ENCODE results near the gene ARHGDIB. TPM values are rescaled to one million over a fixed set of nuclear protein-coding genes. Genes with fewer than 3 reads are reported as not detected.

The ARHGDIB gene
- total RNA-seq, 4 donors from 2014 or later: 17.1 to 290 (median 57.1) TPM

DNA sequence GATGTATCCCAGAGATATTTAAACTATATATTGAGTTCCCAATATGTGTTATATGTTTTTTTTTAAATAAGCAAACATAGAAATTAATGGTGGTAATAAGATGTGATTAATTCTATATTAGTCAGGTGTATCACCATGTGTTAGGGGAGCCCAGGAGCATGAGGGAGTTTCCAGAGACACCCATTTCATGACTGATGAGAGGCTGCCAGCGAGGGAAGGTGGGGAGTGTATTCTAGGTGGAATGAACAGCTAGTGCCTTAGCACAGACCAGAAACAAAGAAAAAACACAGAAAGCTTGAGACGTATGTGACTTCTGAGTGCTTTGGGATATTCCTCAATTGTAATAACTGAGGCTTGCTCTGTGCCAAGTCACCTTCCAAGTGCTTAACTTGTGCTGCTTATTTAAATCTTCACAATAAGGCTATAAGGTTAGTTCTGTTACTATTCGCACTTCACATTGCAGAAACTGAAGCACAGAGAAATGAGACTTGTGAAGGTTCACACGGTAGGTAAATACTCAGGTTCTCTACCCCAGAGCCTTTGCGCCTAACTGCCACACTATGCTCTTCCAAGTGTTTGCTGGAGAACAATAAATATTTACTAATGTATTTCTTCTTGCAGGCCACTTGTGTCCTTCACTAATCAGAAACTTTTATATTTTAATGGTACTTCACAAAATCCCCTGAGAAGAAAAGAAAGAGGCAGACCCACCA is 57.9 kb downstream of the ARHGDIB start:
- H3K4me1 ChIP-seq: no peaks in the 10 kb centered on the region
- no peaks in the 10 kb centered on the region for H3K9me3 ChIP-seq
- H3K4me3 ChIP-seq: no peak overlapping the region
- H3K36me3 ChIP-seq: no peaks in the 10 kb centered on the region
- no peaks in the 10 kb centered on the region for H3K27me3 ChIP-seq
- DNase-seq: no peak
- no peak overlapping the region for H3K27ac ChIP-seq
- TF ChIP-seq POLR2A (IDR thresholded peaks at IDR 0.05) (no peak), CTCF (IDR thresholded peaks at IDR 0.05) (no peak)

DNA sequence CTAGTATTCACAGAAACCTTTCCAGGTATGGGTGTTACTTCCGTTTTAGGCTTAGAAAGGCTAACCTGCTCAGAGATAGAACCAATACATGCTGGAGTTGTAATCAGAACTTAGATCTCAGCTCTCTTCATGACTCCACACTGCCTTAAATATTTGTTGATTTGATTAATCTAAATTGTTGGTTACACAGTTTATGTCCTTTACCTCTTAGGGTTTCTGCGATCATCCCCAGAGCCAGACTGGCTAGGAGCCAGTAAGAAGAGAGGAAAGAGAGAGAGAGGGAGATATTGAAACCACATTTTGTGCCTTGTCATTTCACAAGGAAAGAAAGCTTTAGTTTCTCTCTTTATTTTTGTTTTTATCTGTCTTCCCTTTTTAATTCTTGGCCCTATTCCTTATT is 58.9 kb downstream of the ARHGDIB start:
- Histone ChIP-seq H3K27me3 (no peaks in the 10 kb centered on the region), H3K4me3 (no peak overlapping the region), H3K4me1 (no peaks in the 10 kb centered on the region), H3K9me3 (no peaks in the 10 kb centered on the region), H3K27ac (no peak overlapping the region), H3K36me3 (no peaks in the 10 kb centered on the region)
- TF ChIP-seq POLR2A (IDR thresholded peaks at IDR 0.05) (no peak), CTCF (IDR thresholded peaks at IDR 0.05) (no peak)
- DNase-seq: no peak

DNA sequence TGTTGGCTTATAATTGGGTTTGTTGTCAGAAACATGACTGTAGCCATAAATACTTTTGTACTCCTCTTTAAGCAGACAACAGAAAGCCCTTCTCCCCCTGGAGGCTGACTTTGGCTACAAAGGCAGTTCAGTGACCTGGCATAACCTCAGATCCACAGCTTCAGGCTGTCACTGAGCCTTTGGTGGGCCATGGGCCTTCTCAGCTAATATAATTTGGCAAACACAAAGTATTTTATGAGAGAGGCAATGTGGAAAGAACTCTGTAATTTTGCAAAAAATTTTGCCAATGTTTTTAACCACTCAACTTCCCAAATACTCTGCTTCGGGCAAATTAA is 60.2 kb downstream of the ARHGDIB start:
- TF ChIP-seq POLR2A (IDR thresholded peaks at IDR 0.05): no peak
- no peak for TF ChIP-seq CTCF (IDR thresholded peaks at IDR 0.05)
- H3K4me1 ChIP-seq: no peaks in the 10 kb centered on the region
- no peak overlapping the region for H3K4me3 ChIP-seq
- H3K36me3 ChIP-seq: no peaks in the 10 kb centered on the region
- no peaks in the 10 kb centered on the region for H3K27me3 ChIP-seq
- no peak for DNase-seq
- no peak overlapping the region for H3K27ac ChIP-seq
- H3K9me3 ChIP-seq: no peaks in the 10 kb centered on the region

GRCh38 chr12:14900521-14901227 is 60.7 kb downstream of the ARHGDIB start:
- H3K36me3 ChIP-seq: no peaks in the 10 kb centered on the region
- H3K4me1 ChIP-seq: no peaks in the 10 kb centered on the region
- no peaks in the 10 kb centered on the region for H3K9me3 ChIP-seq
- no peak for TF ChIP-seq POLR2A (IDR thresholded peaks at IDR 0.05)
- no peak for TF ChIP-seq CTCF (IDR thresholded peaks at IDR 0.05)
- no peaks in the 10 kb centered on the region for H3K27me3 ChIP-seq
- no peak for DNase-seq
- no peak overlapping the region for H3K4me3 ChIP-seq
- no peak overlapping the region for H3K27ac ChIP-seq

- no peaks in the 10 kb centered on the region for H3K4me1 ChIP-seq
- no peaks in the 10 kb centered on the region for H3K36me3 ChIP-seq
- H3K4me3 ChIP-seq: no peak overlapping the region
- H3K27ac ChIP-seq: peak overlapping the region in 1 of 4 donors; percentile 15
- TF ChIP-seq CTCF (IDR thresholded peaks at IDR 0.05) (no peak), POLR2A (IDR thresholded peaks at IDR 0.05) (no peak)
- H3K9me3 ChIP-seq: no peaks in the 10 kb centered on the region
- DNase-seq: no peak
- no peaks in the 10 kb centered on the region for H3K27me3 ChIP-seq
These were observed 64.8 kb downstream of the ARHGDIB start for GRCh38 chr12:14896521-14897169.
